ENCODE results near the gene PRKCH. TPM values are rescaled to one million over a fixed set of nuclear protein-coding genes. Genes with fewer than 3 reads are reported as not detected.

The PRKCH gene
- total RNA-seq (47.0 TPM), polyA plus RNA-seq (ENCODE audit: insufficient read depth, low read depth, low replicate concordance) (8.3 TPM)
- long read RNA-seq, donor 1, partial matches to known transcripts: 0 of 3 reads
- long read RNA-seq, donor 1, other reads (novel, unspliced or antisense): 0 of 3 reads
- long read RNA-seq, donor 2: 0 reads
- long read RNA-seq, donor 3, partial matches to known transcripts: 0 of 3 reads
- long read RNA-seq, donor 3, other reads (novel, unspliced or antisense): 0 of 3 reads
- long read RNA-seq, donor 4, partial matches to known transcripts: 0 of 1 reads
- long read RNA-seq, donor 4, other reads (novel, unspliced or antisense): 0 of 1 reads
- long read RNA-seq, donor 5: 0 reads
- long read RNA-seq, donor 6, partial matches to known transcripts: 0 of 1 reads
- long read RNA-seq, donor 6, other reads (novel, unspliced or antisense): 0 of 1 reads
- long read RNA-seq, donor 7, transcript PRKCH-201 (14 exons, 3,582 nt): major isoform, 7 of 21 reads
- long read RNA-seq, donor 7, partial matches to known transcripts: 5 of 21 reads
- long read RNA-seq, donor 7, other reads (novel, unspliced or antisense): 8 of 21 reads
- long read RNA-seq, donor 8: 0 reads
- long read RNA-seq, donor 9, partial matches to known transcripts: 0 of 1 reads
- long read RNA-seq, donor 9, other reads (novel, unspliced or antisense): 0 of 1 reads
- long read RNA-seq, donor 10: 0 reads

- intact Hi-C loops (cut with DNase I): no loop called here
- DNase-seq (peak; percentile 77 to 93 (median 81)), FAIRE-seq (no peak)
- H3K27ac ChIP-seq (ENCODE audit: low read depth in 2 of 2, low read length in 2 of 2): peak within 1 kb of the TSS in 1 of 2 donors; percentile 63
- no peak for TF ChIP-seq CTCF (IDR thresholded peaks at IDR 0.05; ENCODE audit: borderline replicate concordance, extremely low read depth, insufficient read depth)
- no peaks in the 10 kb centered on the region for H3K9me3 ChIP-seq (ENCODE audit: control insufficient read depth in 2 of 3, insufficient read depth in 1 of 3, low read length in 3 of 3)
- no peaks in the 10 kb centered on the region for H3K4me1 ChIP-seq (ENCODE audit: control insufficient read depth in 2 of 3, insufficient read depth in 2 of 3, low read depth in 1 of 3, low read length in 3 of 3)
- H3K36me3 ChIP-seq (ENCODE audit: control insufficient read depth in 2 of 3, insufficient read depth in 3 of 3, low read length in 3 of 3): no peaks in the 10 kb centered on the region
- peak within 1 kb of the TSS; percentile 37 to 82 (median 67) for H3K4me3 ChIP-seq (ENCODE audit: low read length in 3 of 3)
- H3K27me3 ChIP-seq (ENCODE audit: control insufficient read depth, insufficient read depth, low read length): peaks cover 8% of the 10 kb centered on the region
- peak within 1 kb of the TSS in 2 of 3 donors; percentile 54 to 58 for H3K9ac ChIP-seq (ENCODE audit: low read length in 3 of 3)
Measured at GRCh38 chr14:61321385-61322010, at the start of gene PRKCH. Gene PRKCH, plus strand, starts transcription at chr14:61321579. Its CDS starts 523 bp downstream, at chr14:61322102.

DNA sequence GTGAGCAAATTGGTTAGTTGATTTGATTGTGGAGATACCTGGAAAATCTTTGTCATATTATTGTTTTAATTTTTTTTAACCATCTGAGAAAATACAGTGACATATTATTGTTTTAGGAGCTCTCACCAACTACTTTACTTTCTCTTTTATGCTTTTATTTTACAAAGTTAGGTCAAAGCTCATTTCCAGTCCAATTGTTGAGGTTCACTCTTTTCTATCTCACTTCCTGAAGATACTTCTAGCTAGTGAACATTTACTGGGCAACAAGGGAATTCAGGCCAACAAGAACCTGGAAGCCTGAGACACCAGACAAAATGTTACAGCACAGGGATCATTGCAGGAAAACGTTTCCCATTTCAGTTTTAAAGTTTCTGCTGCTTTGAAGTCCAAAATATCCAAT, 44.1 kb upstream of the PRKCH start:
- no peak for FAIRE-seq
- Histone ChIP-seq H3K27me3 (ENCODE audit: control insufficient read depth, insufficient read depth, low read length) (peaks cover 7% of the 10 kb centered on the region), H3K27ac (ENCODE audit: low read depth in 2 of 2, low read length in 2 of 2) (no peak overlapping the region)

DNA sequence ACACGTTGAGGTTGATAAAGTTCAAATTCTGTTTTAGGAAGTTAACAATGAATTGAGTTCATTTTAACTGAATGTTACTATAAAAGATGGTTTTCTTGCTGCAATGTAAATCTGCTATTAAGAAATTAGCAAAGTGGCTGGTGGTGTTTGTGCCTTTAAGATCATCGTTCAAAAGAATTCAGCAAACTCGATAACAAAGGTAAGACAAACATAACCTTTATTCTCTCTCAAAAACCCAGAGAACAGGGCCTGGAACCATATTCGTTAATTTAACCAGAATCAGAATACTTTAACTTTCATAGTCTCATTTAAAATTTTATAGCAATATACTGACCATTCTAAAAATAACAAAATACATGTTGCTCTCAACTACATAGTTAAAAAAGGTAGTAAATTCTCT, 43.6 kb upstream of the PRKCH start:
- no peak overlapping the region for H3K4me3 ChIP-seq (ENCODE audit: low read length in 3 of 3)
- no peak for TF ChIP-seq CTCF (IDR thresholded peaks at IDR 0.05; ENCODE audit: borderline replicate concordance, extremely low read depth, insufficient read depth)
- no peaks in the 10 kb centered on the region for H3K4me1 ChIP-seq (ENCODE audit: control insufficient read depth in 2 of 3, insufficient read depth in 2 of 3, low read depth in 1 of 3, low read length in 3 of 3)
- peaks cover 7% of the 10 kb centered on the region for H3K27me3 ChIP-seq (ENCODE audit: control insufficient read depth, insufficient read depth, low read length)
- H3K36me3 ChIP-seq (ENCODE audit: control insufficient read depth in 2 of 3, insufficient read depth in 3 of 3, low read length in 3 of 3): no peaks in the 10 kb centered on the region
- H3K9me3 ChIP-seq (ENCODE audit: control insufficient read depth in 2 of 3, insufficient read depth in 1 of 3, low read length in 3 of 3): no peaks in the 10 kb centered on the region
- DNase-seq (no peak), FAIRE-seq (no peak)
- H3K27ac ChIP-seq (ENCODE audit: low read depth in 2 of 2, low read length in 2 of 2): no peak overlapping the region
- intact Hi-C loops (cut with DNase I): no loop called here
- no peak overlapping the region for H3K9ac ChIP-seq (ENCODE audit: low read length in 3 of 3)

More for the DNA sequence above, 44.1 kb upstream of the PRKCH start:
- no peak overlapping the region for H3K9ac ChIP-seq (ENCODE audit: low read length in 3 of 3)
- H3K36me3 ChIP-seq (ENCODE audit: control insufficient read depth in 2 of 3, insufficient read depth in 3 of 3, low read length in 3 of 3): no peaks in the 10 kb centered on the region
- intact Hi-C loops (cut with DNase I): no loop called here
- H3K9me3 ChIP-seq (ENCODE audit: control insufficient read depth in 2 of 3, insufficient read depth in 1 of 3, low read length in 3 of 3): no peaks in the 10 kb centered on the region
- H3K4me1 ChIP-seq (ENCODE audit: control insufficient read depth in 2 of 3, insufficient read depth in 2 of 3, low read depth in 1 of 3, low read length in 3 of 3): no peaks in the 10 kb centered on the region
- H3K4me3 ChIP-seq (ENCODE audit: low read length in 3 of 3): no peak overlapping the region
- no peak for TF ChIP-seq CTCF (IDR thresholded peaks at IDR 0.05; ENCODE audit: borderline replicate concordance, extremely low read depth, insufficient read depth)
- DNase-seq: no peak

Data from kidney (tissue), 22 donors.